HepG2 (cell line): ENCODE measurements around the gene TOB1. TPM values are rescaled to one million over a fixed set of nuclear protein-coding genes. Genes with fewer than 3 reads are reported as not detected.

Experiments used
- AHR ChIP-seq: IDR thresholded peaks from 2 replicates; pipeline ENCODE4 v1.6.1; 2018; ENCODE audit warnings: missing genetic modification reagents, missing compliant biosample characterization
- ATF1 ChIP-seq: IDR thresholded peaks from 2 replicates; pipeline ENCODE4 v1.6.1; 2016; ENCODE audit warnings: mild to moderate bottlenecking, control low read depth
- ATM ChIP-seq: fragments of 450-650 bp; IDR thresholded peaks from 2 replicates; pipeline ENCODE4 v1.7.1; 2017; ENCODE audit warnings: mild to moderate bottlenecking, borderline replicate concordance
- DNMT3B ChIP-seq: conservative IDR thresholded peaks from 2 replicates; pipeline ENCODE4 v1.6.1; 2016; ENCODE audit warnings: missing biosample characterization, control low read depth
- EEA1 ChIP-seq: sonication (generic); formaldehyde crosslinking; IDR thresholded peaks from 2 replicates; pipeline ENCODE4 v1.5.1; 2020; ENCODE audit warnings: mild to moderate bottlenecking, missing genetic modification reagents, borderline replicate concordance
- KMT2B ChIP-seq: IDR thresholded peaks from 2 replicates; pipeline ENCODE4 v1.6.1; 2016; ENCODE audit warnings: missing genetic modification reagents, missing compliant biosample characterization
- MAZ ChIP-seq, 2 experiments: sonication (generic) in 1 of 2; formaldehyde crosslinking in 1 of 2; IDR thresholded peaks; 2 replicates each; pipeline versions ENCODE4 v1.5.0 to v1.6.1; 2012 to 2020; ENCODE audit warnings: low read depth in 2 of 2, mild to moderate bottlenecking in 2 of 2, borderline replicate concordance in 1 of 2, improper control_type of control experiment in 1 of 2, low read length in 1 of 2, missing genetic modification reagents in 1 of 2, moderate library complexity in 1 of 2
- MBD4 ChIP-seq: IDR thresholded peaks from 2 replicates; pipeline ENCODE4 v1.6.1; 2012; ENCODE audit warnings: low read length, inconsistent platforms, borderline replicate concordance
- MED8 ChIP-seq: sonication (generic); formaldehyde crosslinking; IDR thresholded peaks from 2 replicates; pipeline ENCODE4 v1.8.1; 2023; ENCODE audit warnings: mild to moderate bottlenecking, missing genetic modification reagents; ENCODE audit not compliant: insufficient replicate concordance
- SALL2 ChIP-seq: sonication (generic); formaldehyde crosslinking; IDR thresholded peaks from 2 replicates; pipeline ENCODE4 v1.8.1; 2023; ENCODE audit warnings: mild to moderate bottlenecking, missing genetic modification reagents, inconsistent platforms
- SNAI1 ChIP-seq: sonication (generic); formaldehyde crosslinking; IDR thresholded peaks from 2 replicates; pipeline ENCODE4 v1.5.0; 2020; ENCODE audit warnings: mild to moderate bottlenecking, missing genetic modification reagents, borderline replicate concordance
- ZNF292 ChIP-seq: sonication (generic); formaldehyde crosslinking; IDR thresholded peaks from 2 replicates; pipeline ENCODE4 v1.8.1; 2022; ENCODE audit warnings: mild to moderate bottlenecking, low read depth, missing genetic modification reagents, borderline replicate concordance
- ZNF337 ChIP-seq: sonication (generic); formaldehyde crosslinking; IDR thresholded peaks from 2 replicates; pipeline ENCODE4 v1.5.1; 2020; ENCODE audit warnings: missing genetic modification reagents, low read depth, mild to moderate bottlenecking, borderline replicate concordance
- ZNF33A ChIP-seq: sonication (generic); formaldehyde crosslinking; IDR thresholded peaks from 2 replicates; pipeline ENCODE4 v1.5.1; 2020; ENCODE audit warnings: missing genetic modification reagents, mild to moderate bottlenecking, moderate library complexity, borderline replicate concordance
- ZNF383 ChIP-seq: sonication (generic); formaldehyde crosslinking; IDR thresholded peaks from 2 replicates; pipeline ENCODE4 v1.4.0; 2020; ENCODE audit warnings: missing genetic modification reagents, mild to moderate bottlenecking, borderline replicate concordance
- ZNF781 ChIP-seq: sonication (generic); formaldehyde crosslinking; IDR thresholded peaks from 2 replicates; pipeline ENCODE4 v1.5.1; 2020; ENCODE audit warnings: borderline replicate concordance, mild to moderate bottlenecking, missing genetic modification reagents; ENCODE audit errors: not compliant biosample characterization
- ZNF792 ChIP-seq: IDR thresholded peaks from 2 replicates; pipeline ENCODE4 v1.6.1; 2016
- polyA plus RNA-seq, 8 experiments: library from polyadenylated mRNA; depleted of rRNA in 3 of 8; stranded (reverse) in 7 of 8; unstranded in 1 of 8; fragments of >200 nt; fragmentation: Illumina TruSeq in 4 of 8; extraction: Trizol in 4 of 8; gene quantifications; 2 replicates each; pipeline versions ENCODE4 v1.2.1 to v1.2.3, GENCODE V29; 2011 to 2016; ENCODE audit warnings: low read depth in 4 of 8, missing spikeins in 1 of 8, mixed read lengths in 1 of 8; ENCODE audit not compliant: insufficient read depth in 1 of 8
- total RNA-seq, 5 experiments: library from RNA; depleted of rRNA; stranded (reverse); fragments of >200 nt; fragmentation: Illumina TruSeq; extraction: Trizol; gene quantifications; 2 replicates each; pipeline ENCODE4 v1.2.3, GENCODE V29; 2016; ENCODE audit warnings: low read depth in 1 of 5
- TF ChIP-seq, protein P1 (sequence below): sonication (generic); formaldehyde crosslinking; IDR thresholded peaks from 2 replicates; pipeline ENCODE4 v1.4.0; 2020; ENCODE audit warnings: missing genetic modification reagents
- TF ChIP-seq, protein P2 (sequence below): IDR thresholded peaks from 2 replicates; pipeline ENCODE4 v1.6.1; 2016
- TF ChIP-seq, protein P3 (sequence below): sonication (generic); formaldehyde crosslinking; IDR thresholded peaks from 2 replicates; pipeline ENCODE4 v1.4.0; 2020; ENCODE audit warnings: mild to moderate bottlenecking, missing genetic modification reagents

TOB1 gene
- total and polyA plus RNA-seq, 2 of the 13 experiments (the other 11 are each of a cell fraction or from before 2014, with no cell fraction given) = 21.9 to 57.7 TPM

DNA sequence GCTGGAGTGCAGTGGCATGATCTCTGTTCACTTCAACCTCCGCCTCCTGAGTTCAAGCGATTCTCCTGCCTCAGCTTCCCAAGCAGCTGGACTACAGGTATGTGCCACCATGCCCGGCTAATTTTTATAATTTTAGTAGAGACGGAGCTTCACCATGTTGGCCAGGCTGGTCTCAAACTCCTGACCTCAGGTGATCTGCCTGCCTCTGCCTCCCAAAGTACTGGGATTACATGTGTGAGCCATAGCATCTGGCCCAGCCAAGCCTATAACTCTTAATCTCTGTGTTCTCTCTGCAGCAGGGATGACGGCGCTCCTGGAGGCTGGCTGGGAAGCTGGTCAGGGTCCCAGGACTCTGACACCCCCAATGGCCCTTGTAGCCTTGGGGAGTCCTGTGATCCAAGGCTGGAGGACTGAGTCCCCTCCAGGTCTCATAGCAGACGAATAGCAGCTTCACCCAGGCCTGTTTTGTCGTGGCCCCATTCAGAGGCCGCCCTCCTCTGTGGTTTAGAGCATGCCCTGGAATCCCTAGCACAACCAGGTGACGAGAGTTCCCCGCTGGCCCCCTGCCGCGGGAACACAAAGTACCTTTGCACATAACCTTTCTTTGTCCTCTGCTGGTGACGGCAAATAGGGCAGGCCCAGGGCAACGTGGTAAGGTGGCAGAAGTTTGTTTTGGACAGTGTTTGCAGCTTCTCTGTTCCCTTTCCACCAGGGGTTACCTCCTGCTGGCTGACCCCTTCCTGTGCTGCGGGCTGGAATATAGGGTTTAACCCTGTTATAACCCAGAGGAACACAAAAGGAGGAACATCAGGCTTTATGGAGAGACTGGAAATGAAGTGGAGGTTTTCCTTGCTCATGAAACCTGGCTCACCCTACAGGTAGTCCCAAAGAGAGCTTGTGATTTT is 43.0 kb upstream of the TOB1 start (continued):
- TF ChIP-seq, protein P1, sequence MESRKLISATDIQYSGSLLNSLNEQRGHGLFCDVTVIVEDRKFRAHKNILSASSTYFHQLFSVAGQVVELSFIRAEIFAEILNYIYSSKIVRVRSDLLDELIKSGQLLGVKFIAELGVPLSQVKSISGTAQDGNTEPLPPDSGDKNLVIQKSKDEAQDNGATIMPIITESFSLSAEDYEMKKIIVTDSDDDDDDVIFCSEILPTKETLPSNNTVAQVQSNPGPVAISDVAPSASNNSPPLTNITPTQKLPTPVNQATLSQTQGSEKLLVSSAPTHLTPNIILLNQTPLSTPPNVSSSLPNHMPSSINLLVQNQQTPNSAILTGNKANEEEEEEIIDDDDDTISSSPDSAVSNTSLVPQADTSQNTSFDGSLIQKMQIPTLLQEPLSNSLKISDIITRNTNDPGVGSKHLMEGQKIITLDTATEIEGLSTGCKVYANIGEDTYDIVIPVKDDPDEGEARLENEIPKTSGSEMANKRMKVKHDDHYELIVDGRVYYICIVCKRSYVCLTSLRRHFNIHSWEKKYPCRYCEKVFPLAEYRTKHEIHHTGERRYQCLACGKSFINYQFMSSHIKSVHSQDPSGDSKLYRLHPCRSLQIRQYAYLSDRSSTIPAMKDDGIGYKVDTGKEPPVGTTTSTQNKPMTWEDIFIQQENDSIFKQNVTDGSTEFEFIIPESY = peak; percentile 64; the same call in 1 of the 2 replicates
- TF ChIP-seq ZNF292 (CRISPR knock-in tag) (peak; percentile 92; the same call in 1 of the 2 replicates), SNAI1 (CRISPR knock-in tag) (0 out of 2 replicates have a peak, but pooled peaks have one; percentile 78), MBD4 (no peak), MAZ (IDR thresholded peaks at IDR 0.05; ENCODE audit: borderline replicate concordance, low read depth, low read length) (peak; percentile 47; the same call in 1 of the 2 replicates), MAZ (CRISPR knock-in tag; IDR thresholded peaks at IDR 0.05; ENCODE audit: low read depth) (no peak), ATF1 (no peak), ZNF33A (no peak), ZNF383 (no peak; the same call in 1 of the 2 replicates), ZNF337 (CRISPR knock-in tag) (0 out of 2 replicates have a peak, but pooled peaks have one; percentile 7), MED8 (CRISPR knock-in tag) (peak; percentile 68), KMT2B (peak; percentile 44; the same call in 1 of the 2 replicates), EEA1 (CRISPR knock-in tag) (no peak; the same call in 1 of the 2 replicates), DNMT3B (no peak), ZNF781 (CRISPR knock-in tag) (no peak), ZNF792 (CRISPR knock-in tag) (peak; percentile 73; the same call in 1 of the 2 replicates), SALL2 (CRISPR knock-in tag) (peak; percentile 72; the same call in 1 of the 2 replicates), ATM (no peak), AHR (0 out of 2 replicates have a peak, but pooled peaks have one; percentile 53)
- TF ChIP-seq, protein P2, sequence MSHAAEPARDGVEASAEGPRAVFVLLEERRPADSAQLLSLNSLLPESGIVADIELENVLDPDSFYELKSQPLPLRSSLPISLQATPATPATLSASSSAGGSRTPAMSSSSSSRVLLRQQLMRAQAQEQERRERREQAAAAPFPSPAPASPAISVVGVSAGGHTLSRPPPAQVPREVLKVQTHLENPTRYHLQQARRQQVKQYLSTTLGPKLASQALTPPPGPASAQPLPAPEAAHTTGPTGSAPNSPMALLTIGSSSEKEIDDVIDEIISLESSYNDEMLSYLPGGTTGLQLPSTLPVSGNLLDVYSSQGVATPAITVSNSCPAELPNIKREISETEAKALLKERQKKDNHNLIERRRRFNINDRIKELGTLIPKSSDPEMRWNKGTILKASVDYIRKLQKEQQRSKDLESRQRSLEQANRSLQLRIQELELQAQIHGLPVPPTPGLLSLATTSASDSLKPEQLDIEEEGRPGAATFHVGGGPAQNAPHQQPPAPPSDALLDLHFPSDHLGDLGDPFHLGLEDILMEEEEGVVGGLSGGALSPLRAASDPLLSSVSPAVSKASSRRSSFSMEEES (CRISPR knock-in tag) = peak; percentile 80; the same call in 1 of the 2 replicates
- TF ChIP-seq, protein P3, sequence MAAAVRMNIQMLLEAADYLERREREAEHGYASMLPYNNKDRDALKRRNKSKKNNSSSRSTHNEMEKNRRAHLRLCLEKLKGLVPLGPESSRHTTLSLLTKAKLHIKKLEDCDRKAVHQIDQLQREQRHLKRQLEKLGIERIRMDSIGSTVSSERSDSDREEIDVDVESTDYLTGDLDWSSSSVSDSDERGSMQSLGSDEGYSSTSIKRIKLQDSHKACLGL = no peak
